ENCODE measurements around the gene CFAP300. TPM values are rescaled to one million over a fixed set of nuclear protein-coding genes. Genes with fewer than 3 reads are reported as not detected.

Gene CFAP300
- total RNA-seq, 2 donors from 2014 or later = 0.52 TPM; not detected in 1

DNA sequence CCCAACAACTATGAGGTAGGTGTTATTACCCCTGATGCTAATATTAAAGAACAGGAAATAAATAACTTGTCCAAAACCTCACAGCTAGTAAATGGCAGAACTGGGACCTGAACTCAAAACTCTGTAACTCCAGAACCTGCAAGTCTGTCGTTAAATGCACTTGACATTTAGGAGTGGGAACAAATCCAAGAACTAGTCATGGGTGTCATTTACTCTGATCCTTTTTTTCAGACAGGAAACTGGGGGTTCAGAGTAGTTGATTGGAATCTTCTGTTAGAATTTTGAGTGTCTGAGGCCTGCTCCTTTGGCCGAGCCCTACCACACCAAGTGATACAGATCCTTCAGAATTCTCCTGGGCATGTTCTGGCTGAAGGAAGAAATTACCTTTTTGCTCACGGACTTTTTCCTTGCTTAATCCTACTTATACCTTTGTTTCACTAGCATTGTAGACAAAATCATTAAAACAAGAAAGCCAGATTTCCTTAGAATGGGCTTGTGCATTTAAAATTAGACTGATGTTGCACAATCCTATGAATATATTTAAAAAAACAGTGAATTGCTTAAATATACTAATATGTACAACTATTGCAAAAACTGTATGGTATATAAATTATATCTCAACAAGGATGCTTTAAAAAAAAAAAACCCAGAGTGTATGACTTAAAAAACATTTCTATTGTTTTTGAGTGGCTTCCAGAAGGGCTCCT, 61.6 kb downstream of the CFAP300 start:
- WGBS, 2 donors = 56 to 64% methylated on average over 3 of the region's 3 CpGs
- Histone ChIP-seq H3K27ac (peak overlapping the region in 1 of 4 donors; percentile 93), H3K27me3 (no peaks in the 10 kb centered on the region), H3K4me1 (peaks cover 24% of the 10 kb centered on the region), H3K9me3 (no peaks in the 10 kb centered on the region), H3K36me3 (replicated peaks in 1 of 2; ENCODE audit: insufficient read depth in 1 of 2, low read depth in 2 of 2) (no peaks in the 10 kb centered on the region), H3K4me3 (no peak overlapping the region)
- TF ChIP-seq, protein P1, sequence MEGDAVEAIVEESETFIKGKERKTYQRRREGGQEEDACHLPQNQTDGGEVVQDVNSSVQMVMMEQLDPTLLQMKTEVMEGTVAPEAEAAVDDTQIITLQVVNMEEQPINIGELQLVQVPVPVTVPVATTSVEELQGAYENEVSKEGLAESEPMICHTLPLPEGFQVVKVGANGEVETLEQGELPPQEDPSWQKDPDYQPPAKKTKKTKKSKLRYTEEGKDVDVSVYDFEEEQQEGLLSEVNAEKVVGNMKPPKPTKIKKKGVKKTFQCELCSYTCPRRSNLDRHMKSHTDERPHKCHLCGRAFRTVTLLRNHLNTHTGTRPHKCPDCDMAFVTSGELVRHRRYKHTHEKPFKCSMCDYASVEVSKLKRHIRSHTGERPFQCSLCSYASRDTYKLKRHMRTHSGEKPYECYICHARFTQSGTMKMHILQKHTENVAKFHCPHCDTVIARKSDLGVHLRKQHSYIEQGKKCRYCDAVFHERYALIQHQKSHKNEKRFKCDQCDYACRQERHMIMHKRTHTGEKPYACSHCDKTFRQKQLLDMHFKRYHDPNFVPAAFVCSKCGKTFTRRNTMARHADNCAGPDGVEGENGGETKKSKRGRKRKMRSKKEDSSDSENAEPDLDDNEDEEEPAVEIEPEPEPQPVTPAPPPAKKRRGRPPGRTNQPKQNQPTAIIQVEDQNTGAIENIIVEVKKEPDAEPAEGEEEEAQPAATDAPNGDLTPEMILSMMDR (IDR thresholded peaks at IDR 0.05) = no peak
- no peak for TF ChIP-seq POLR2A (IDR thresholded peaks at IDR 0.05)
- ATAC-seq = no peak
- no peak for DNase-seq
- intact Hi-C loops (cut with DNase I) = no loop called here

DNA sequence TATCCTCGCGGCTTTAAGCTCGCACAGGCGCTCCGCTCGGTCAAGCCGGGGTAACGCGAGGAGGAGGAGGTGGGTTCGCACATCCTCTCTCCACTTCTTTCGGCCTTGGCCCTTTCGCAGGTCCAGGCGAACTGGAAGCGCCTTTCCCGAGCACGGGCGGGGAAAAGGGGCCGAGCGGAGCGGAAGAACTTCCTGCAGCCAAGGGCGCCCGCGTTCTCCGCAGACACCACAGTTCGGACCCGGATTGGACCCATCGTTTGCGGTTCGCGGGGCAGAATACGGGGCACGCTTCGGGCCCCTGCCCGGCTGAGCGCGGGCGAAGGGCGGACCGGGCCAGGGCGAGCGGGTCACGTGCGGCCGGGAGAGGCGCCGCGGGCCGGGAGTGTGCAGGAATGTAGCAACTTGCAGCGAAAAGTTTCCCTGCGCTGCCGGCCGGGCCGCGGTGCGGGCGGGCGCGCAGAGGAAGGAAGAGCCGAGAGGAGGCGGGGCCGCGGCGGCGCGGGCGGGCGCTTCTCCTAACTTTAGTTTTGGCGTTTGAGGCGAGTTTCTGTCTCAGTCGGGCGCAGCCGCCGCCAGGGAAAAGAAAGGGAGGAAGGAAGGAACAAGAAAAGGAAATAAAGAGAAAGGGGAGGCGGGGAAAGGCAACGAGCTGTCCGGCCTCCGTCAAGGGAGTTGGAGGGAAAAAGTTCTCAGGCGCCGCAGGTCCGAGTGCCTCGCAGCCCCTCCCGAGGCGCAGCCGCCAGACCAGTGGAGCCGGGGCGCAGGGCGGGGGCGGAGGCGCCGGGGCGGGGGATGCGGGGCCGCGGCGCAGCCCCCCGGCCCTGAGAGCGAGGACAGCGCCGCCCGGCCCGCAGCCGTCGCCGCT, 62.9 kb downstream of the CFAP300 start, which contains the start of gene YAP1:
TSS of gene YAP1 (plus strand) at position 552 of the 865 bp plus-strand sequence. CDS start 402 bp downstream, outside the sequence.
- peak; percentile 88 for ATAC-seq
- H3K9me3 ChIP-seq = no peaks in the 10 kb centered on the region
- H3K27me3 ChIP-seq = no peaks in the 10 kb centered on the region
- H3K4me1 ChIP-seq = peaks cover 28% of the 10 kb centered on the region
- WGBS, 2 donors = 0 to 1% methylated on average over 55 to 102 of the region's 104 CpGs
- H3K4me3 ChIP-seq = peak within 1 kb of the TSS; percentile 37 to 93
- no peaks in the 10 kb centered on the region for H3K36me3 ChIP-seq (replicated peaks in 1 of 2; ENCODE audit: insufficient read depth in 1 of 2, low read depth in 2 of 2)
- peak; percentile 40 to 73 (median 71) for TF ChIP-seq POLR2A (IDR thresholded peaks at IDR 0.05)
- TF ChIP-seq, protein P1 (IDR thresholded peaks at IDR 0.05) = peak in 2 of 7 experiments; percentile 14 to 31
- DNase-seq = peak; percentile 85 to 91 (median 88)
- H3K27ac ChIP-seq = peak within 1 kb of the TSS; percentile 88 to 98 (median 92)
- intact Hi-C loops (cut with DNase I) = no loop called here

DNA sequence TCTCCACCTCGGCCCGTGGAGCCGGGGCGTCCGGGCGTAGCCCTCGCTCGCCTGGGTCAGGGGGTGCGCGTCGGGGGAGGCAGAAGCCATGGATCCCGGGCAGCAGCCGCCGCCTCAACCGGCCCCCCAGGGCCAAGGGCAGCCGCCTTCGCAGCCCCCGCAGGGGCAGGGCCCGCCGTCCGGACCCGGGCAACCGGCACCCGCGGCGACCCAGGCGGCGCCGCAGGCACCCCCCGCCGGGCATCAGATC, 63.4 kb downstream of the CFAP300 start:
- Histone ChIP-seq H3K36me3 (replicated peaks in 1 of 2; ENCODE audit: insufficient read depth in 1 of 2, low read depth in 2 of 2) (no peaks in the 10 kb centered on the region), H3K4me1 (peaks cover 34% of the 10 kb centered on the region), H3K27me3 (no peaks in the 10 kb centered on the region), H3K4me3 (peak overlapping the region; percentile 37 to 93), H3K9me3 (no peaks in the 10 kb centered on the region), H3K27ac (peak overlapping the region; percentile 88 to 98 (median 92))
- DNase-seq (no peak), ATAC-seq (no peak)
- no peak for TF ChIP-seq POLR2A (IDR thresholded peaks at IDR 0.05)
- TF ChIP-seq, protein P1 (IDR thresholded peaks at IDR 0.05) = no peak
- intact Hi-C loops (cut with DNase I) = no loop called here
- WGBS, 2 donors = 0% methylated on average over 28 of the region's 31 CpGs; no CpG with 5 or more reads in 1 of the 2 donors

DNA sequence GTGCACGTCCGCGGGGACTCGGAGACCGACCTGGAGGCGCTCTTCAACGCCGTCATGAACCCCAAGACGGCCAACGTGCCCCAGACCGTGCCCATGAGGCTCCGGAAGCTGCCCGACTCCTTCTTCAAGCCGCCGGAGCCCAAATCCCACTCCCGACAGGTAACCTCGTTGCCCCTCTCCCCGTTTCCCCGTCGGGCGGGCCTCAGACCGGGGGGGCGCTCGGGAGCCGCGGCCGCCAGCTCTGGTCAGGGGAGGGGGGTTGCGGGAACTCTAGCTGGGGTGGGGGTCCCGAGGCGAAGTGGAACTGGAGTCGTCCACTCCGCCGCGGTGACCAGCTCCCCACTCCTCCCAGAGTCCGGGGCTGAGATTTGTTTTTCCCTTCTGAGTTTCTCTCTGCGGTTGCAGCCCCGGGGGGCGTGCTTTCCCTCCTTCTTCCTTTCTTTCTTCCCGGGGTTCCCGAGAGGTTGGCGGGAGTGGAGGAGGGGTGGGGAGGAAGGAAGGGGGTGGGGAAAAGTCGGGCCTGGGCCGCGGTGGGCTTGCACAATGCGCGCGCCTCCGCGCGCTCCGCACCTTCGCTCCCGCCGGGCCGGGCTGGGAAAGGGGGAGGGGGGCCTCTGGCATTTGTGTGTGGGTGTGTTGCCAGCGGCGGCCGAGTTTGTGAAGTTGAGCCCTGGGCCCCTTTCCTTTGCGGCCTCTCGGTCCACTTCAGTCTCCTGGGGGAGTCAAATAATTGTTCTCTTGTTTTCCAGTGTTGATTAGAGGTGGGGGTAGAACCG, 64.0 kb downstream of the CFAP300 start:
- Histone ChIP-seq H3K27ac (peak overlapping the region; percentile 88 to 98 (median 92)), H3K4me3 (peak overlapping the region; percentile 37 to 93), H3K27me3 (no peaks in the 10 kb centered on the region), H3K4me1 (peaks cover 39% of the 10 kb centered on the region), H3K36me3 (replicated peaks in 1 of 2; ENCODE audit: insufficient read depth in 1 of 2, low read depth in 2 of 2) (no peaks in the 10 kb centered on the region), H3K9me3 (no peaks in the 10 kb centered on the region)
- TF ChIP-seq, protein P1 (IDR thresholded peaks at IDR 0.05) = no peak
- peak in 2 of 3 donors; percentile 48 to 65 for TF ChIP-seq POLR2A (IDR thresholded peaks at IDR 0.05)
- WGBS, 2 donors = 1% methylated on average over 31 to 48 of the region's 61 CpGs
- ATAC-seq (peak; percentile 54), DNase-seq (peak; percentile 72 to 80 (median 76))
- intact Hi-C loops (cut with DNase I) = no loop called here

Data from body of pancreas (tissue), 4 donors.